WTC11 (cell line): ENCODE results near the gene SIPA1L3. TPM values are rescaled to one million over a fixed set of nuclear protein-coding genes. Genes with fewer than 3 reads are reported as not detected.

Experiments used
- ATAC-seq: fragments of 200-7000 bp; cut with Tn5 transposase; 2 replicates; pipeline ENCODE4 v1.10.0; 2021; ENCODE audit warnings: mild to moderate bottlenecking, moderate library complexity
- CTCF ChIA-PET: fragments of 300-600 bp; sonication (Branson Sonifier 250); formaldehyde crosslinking; loops from one replicate; lab custom pipeline; 2021; ENCODE audit warnings: antibody characterized with exemption; lab: Charles Lee
- POLR2A ChIA-PET: fragments of 350-600 bp; sonication (Branson Sonifier 250); formaldehyde crosslinking; loops from one replicate; lab custom pipeline; 2021; ENCODE audit warnings: antibody characterized with exemption; lab: Charles Lee
- DNase-seq: peaks from one replicate; pipeline ENCODE4 v3.0.0; 2021; ENCODE audit warnings: low spot score
- H3K27ac Mint-ChIP-seq: 2 replicates; pipeline ENCODE4 v1.8.0; 2021; ENCODE audit warnings: mixed read lengths
- H3K27me3 Mint-ChIP-seq: 2 replicates; pipeline ENCODE4 v1.8.0; 2021; ENCODE audit warnings: low read depth, mild to moderate bottlenecking, moderate library complexity, mixed read lengths
- H3K36me3 Mint-ChIP-seq: 2 replicates; pipeline ENCODE4 v1.8.0; 2021; ENCODE audit warnings: mixed read lengths
- H3K4me1 Mint-ChIP-seq: 2 replicates; pipeline ENCODE4 v1.8.0; 2022; ENCODE audit warnings: mixed read lengths
- H3K4me3 Mint-ChIP-seq: 2 replicates; pipeline ENCODE4 v1.8.0; 2021; ENCODE audit warnings: mild to moderate bottlenecking, moderate library complexity, mixed read lengths
- H3K9me3 Mint-ChIP-seq: 2 replicates; pipeline ENCODE4 v1.8.0; 2021; ENCODE audit warnings: mixed read lengths
- ESRRA ChIP-seq: sonication (generic); formaldehyde crosslinking; IDR thresholded peaks from 2 replicates; pipeline ENCODE4 v1.8.1; 2022; ENCODE audit warnings: mild to moderate bottlenecking, missing genetic modification reagents, borderline replicate concordance
- JAZF1 ChIP-seq: fragments of 250-450 bp; sonication (Bioruptor Pico); IDR thresholded peaks from 2 replicates; pipeline ENCODE4 v1.9.0; 2021; ENCODE audit warnings: moderate library complexity, mild to moderate bottlenecking, inconsistent platforms
- MXD4 ChIP-seq: fragments of 250-450 bp; sonication (Bioruptor Pico); IDR thresholded peaks from 2 replicates; pipeline ENCODE4 v1.8.0; 2021; ENCODE audit warnings: mild to moderate bottlenecking, moderate library complexity, borderline replicate concordance
- NFATC4 ChIP-seq: fragments of 250-450 bp; sonication (Bioruptor Pico); IDR thresholded peaks from 2 replicates; pipeline ENCODE4 v1.9.0; 2021; ENCODE audit warnings: mild to moderate bottlenecking
- NR3C1 ChIP-seq: sonication (generic); formaldehyde crosslinking; conservative IDR thresholded peaks from 2 replicates; pipeline ENCODE4 v1.8.1; 2023; ENCODE audit warnings: low read depth, mild to moderate bottlenecking, missing genetic modification reagents
- OVOL2 ChIP-seq: fragments of 250-450 bp; sonication (Bioruptor Pico); IDR thresholded peaks from 2 replicates; pipeline ENCODE4 v1.9.0; 2021; ENCODE audit warnings: mild to moderate bottlenecking, borderline replicate concordance
- PRRX2 ChIP-seq: fragments of 250-450 bp; sonication (Bioruptor Pico); IDR thresholded peaks from 2 replicates; pipeline ENCODE4 v1.8.0; 2021; ENCODE audit warnings: mild to moderate bottlenecking
- RELA ChIP-seq: sonication (generic); formaldehyde crosslinking; IDR thresholded peaks from 2 replicates; pipeline ENCODE4 v1.8.1; 2022; ENCODE audit warnings: missing genetic modification reagents, mild to moderate bottlenecking, borderline replicate concordance
- SP1 ChIP-seq: sonication (generic); formaldehyde crosslinking; conservative IDR thresholded peaks from 2 replicates; pipeline ENCODE4 v1.8.1; 2022; ENCODE audit warnings: missing genetic modification reagents
- ZNF219 ChIP-seq: sonication (generic); formaldehyde crosslinking; IDR thresholded peaks from 2 replicates; pipeline ENCODE4 v1.8.0; 2023; ENCODE audit warnings: missing genetic modification reagents, mild to moderate bottlenecking, borderline replicate concordance
- ZNF396 ChIP-seq: fragments of 250-450 bp; sonication (Bioruptor Pico); IDR thresholded peaks from 2 replicates; pipeline ENCODE4 v1.8.0; 2021; ENCODE audit warnings: mild to moderate bottlenecking, moderate library complexity, borderline replicate concordance
- ZNF416 ChIP-seq: fragments of 250-450 bp; sonication (Bioruptor Pico); IDR thresholded peaks from 2 replicates; pipeline ENCODE4 v1.9.0; 2021; ENCODE audit warnings: mild to moderate bottlenecking, inconsistent platforms
- total RNA-seq: library from RNA; stranded (reverse); gene quantifications from 3 replicates; pipeline ENCODE4 v1.2.3, GENCODE V29; 2021
- TF ChIP-seq, protein P1 (sequence below): fragments of 200-600 bp; IDR thresholded peaks from 2 replicates; pipeline ENCODE4 v1.8.0; 2022; ENCODE audit warnings: antibody characterized with exemption
- TF ChIP-seq, protein P2 (sequence below): fragments of 250-450 bp; sonication (Bioruptor Pico); IDR thresholded peaks from 2 replicates; pipeline ENCODE4 v1.9.0; 2021; ENCODE audit warnings: moderate library complexity, mild to moderate bottlenecking, inconsistent platforms, borderline replicate concordance
- TF ChIP-seq, protein P3 (sequence below): sonication (generic); formaldehyde crosslinking; IDR thresholded peaks from 2 replicates; pipeline ENCODE4 v1.8.1; 2023; ENCODE audit warnings: mild to moderate bottlenecking, missing genetic modification reagents
- TF ChIP-seq, protein P4 (sequence below): sonication (generic); formaldehyde crosslinking; conservative IDR thresholded peaks from 2 replicates; pipeline ENCODE4 v1.8.1; 2023; ENCODE audit warnings: mild to moderate bottlenecking, low read depth, missing genetic modification reagents, moderate library complexity
- TF ChIP-seq, protein P5 (sequence below): sonication (generic); formaldehyde crosslinking; IDR thresholded peaks from 2 replicates; pipeline ENCODE4 v1.8.1; 2023; ENCODE audit warnings: mild to moderate bottlenecking, missing genetic modification reagents
- TF ChIP-seq, protein P6 (sequence below): sonication (generic); formaldehyde crosslinking; IDR thresholded peaks from 2 replicates; pipeline ENCODE4 v1.8.1; 2022; ENCODE audit warnings: mild to moderate bottlenecking, missing genetic modification reagents, moderate library complexity, borderline replicate concordance
- TF ChIP-seq, protein P7 (sequence below): fragments of 250-450 bp; sonication (Bioruptor Pico); IDR thresholded peaks from 2 replicates; pipeline ENCODE4 v1.8.0; 2021; ENCODE audit warnings: mild to moderate bottlenecking
- TF ChIP-seq, protein P8 (sequence below): sonication (generic); formaldehyde crosslinking; IDR thresholded peaks from 2 replicates; pipeline ENCODE4 v1.8.0; 2022; ENCODE audit warnings: mild to moderate bottlenecking, missing genetic modification reagents

The SIPA1L3 gene
- total RNA-seq, 1 experiment from 2014 or later = 41.5 TPM

DNA sequence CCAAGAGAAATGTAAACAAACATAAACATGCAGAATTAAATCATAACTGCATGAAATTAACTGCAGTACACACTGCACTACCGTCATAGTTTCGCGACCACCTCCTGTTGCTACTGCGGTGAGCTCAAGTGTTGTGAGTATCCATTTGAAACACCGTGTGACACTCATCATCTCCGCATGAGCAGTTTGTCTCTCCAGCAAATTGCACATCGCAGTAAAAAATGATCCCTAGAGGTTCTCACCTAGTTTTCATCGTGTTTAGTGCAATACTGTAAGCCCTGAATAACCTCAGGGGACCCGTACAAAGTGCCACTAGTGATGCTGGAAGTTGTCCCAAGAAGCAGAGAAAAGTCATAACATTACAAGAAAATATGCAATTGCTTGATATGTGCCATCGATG is 169.3 kb downstream of the SIPA1L3 start:
- ATAC-seq (no peak), DNase-seq (no peak)
- Mint-ChIP-seq H3K4me3 (no peak overlapping the region), H3K36me3 (peaks cover 4% of the 10 kb centered on the region; the same call in 1 of the 2 replicates), H3K27ac (no peak overlapping the region), H3K27me3 (no peaks in the 10 kb centered on the region), H3K9me3 (peaks cover 4% of the 10 kb centered on the region), H3K4me1 (peaks cover 24% of the 10 kb centered on the region)
- CTCF ChIA-PET = interaction anchor here (1.4 to 2.3 kb wide), 2 partner anchors 87 to 174 kb away, joined by 3 to 7 read pairs; no protein-coding TSS in a partner anchor
- POLR2A ChIA-PET = interaction anchor here (0.8 kb wide), 1 partner anchor 72 kb away, joined by 4 read pairs; no protein-coding TSS in a partner anchor
- no peak for TF ChIP-seq RELA (CRISPR knock-in tag)
- TF ChIP-seq, protein P1, sequence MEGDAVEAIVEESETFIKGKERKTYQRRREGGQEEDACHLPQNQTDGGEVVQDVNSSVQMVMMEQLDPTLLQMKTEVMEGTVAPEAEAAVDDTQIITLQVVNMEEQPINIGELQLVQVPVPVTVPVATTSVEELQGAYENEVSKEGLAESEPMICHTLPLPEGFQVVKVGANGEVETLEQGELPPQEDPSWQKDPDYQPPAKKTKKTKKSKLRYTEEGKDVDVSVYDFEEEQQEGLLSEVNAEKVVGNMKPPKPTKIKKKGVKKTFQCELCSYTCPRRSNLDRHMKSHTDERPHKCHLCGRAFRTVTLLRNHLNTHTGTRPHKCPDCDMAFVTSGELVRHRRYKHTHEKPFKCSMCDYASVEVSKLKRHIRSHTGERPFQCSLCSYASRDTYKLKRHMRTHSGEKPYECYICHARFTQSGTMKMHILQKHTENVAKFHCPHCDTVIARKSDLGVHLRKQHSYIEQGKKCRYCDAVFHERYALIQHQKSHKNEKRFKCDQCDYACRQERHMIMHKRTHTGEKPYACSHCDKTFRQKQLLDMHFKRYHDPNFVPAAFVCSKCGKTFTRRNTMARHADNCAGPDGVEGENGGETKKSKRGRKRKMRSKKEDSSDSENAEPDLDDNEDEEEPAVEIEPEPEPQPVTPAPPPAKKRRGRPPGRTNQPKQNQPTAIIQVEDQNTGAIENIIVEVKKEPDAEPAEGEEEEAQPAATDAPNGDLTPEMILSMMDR = no peak
- TF ChIP-seq NR3C1 = no peak
- TF ChIP-seq MXD4 (CRISPR knock-in tag) = no peak
- TF ChIP-seq, protein P2, sequence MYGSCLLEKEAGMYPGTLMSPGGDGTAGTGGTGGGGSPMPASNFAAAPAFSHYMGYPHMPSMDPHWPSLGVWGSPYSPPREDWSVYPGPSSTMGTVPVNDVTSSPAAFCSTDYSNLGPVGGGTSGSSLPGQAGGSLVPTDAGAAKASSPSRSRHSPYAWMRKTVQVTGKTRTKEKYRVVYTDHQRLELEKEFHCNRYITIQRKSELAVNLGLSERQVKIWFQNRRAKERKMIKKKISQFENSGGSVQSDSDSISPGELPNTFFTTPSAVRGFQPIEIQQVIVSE = no peak
- TF ChIP-seq, protein P3, sequence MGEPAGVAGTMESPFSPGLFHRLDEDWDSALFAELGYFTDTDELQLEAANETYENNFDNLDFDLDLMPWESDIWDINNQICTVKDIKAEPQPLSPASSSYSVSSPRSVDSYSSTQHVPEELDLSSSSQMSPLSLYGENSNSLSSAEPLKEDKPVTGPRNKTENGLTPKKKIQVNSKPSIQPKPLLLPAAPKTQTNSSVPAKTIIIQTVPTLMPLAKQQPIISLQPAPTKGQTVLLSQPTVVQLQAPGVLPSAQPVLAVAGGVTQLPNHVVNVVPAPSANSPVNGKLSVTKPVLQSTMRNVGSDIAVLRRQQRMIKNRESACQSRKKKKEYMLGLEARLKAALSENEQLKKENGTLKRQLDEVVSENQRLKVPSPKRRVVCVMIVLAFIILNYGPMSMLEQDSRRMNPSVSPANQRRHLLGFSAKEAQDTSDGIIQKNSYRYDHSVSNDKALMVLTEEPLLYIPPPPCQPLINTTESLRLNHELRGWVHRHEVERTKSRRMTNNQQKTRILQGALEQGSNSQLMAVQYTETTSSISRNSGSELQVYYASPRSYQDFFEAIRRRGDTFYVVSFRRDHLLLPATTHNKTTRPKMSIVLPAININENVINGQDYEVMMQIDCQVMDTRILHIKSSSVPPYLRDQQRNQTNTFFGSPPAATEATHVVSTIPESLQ (CRISPR knock-in tag) = no peak
- TF ChIP-seq OVOL2 (CRISPR knock-in tag) = no peak
- TF ChIP-seq NFATC4 (CRISPR knock-in tag) = no peak
- TF ChIP-seq ZNF219 (CRISPR knock-in tag) = no peak
- no peak for TF ChIP-seq ZNF396 (CRISPR knock-in tag)
- TF ChIP-seq, protein P4, sequence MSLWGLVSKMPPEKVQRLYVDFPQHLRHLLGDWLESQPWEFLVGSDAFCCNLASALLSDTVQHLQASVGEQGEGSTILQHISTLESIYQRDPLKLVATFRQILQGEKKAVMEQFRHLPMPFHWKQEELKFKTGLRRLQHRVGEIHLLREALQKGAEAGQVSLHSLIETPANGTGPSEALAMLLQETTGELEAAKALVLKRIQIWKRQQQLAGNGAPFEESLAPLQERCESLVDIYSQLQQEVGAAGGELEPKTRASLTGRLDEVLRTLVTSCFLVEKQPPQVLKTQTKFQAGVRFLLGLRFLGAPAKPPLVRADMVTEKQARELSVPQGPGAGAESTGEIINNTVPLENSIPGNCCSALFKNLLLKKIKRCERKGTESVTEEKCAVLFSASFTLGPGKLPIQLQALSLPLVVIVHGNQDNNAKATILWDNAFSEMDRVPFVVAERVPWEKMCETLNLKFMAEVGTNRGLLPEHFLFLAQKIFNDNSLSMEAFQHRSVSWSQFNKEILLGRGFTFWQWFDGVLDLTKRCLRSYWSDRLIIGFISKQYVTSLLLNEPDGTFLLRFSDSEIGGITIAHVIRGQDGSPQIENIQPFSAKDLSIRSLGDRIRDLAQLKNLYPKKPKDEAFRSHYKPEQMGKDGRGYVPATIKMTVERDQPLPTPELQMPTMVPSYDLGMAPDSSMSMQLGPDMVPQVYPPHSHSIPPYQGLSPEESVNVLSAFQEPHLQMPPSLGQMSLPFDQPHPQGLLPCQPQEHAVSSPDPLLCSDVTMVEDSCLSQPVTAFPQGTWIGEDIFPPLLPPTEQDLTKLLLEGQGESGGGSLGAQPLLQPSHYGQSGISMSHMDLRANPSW = no peak
- TF ChIP-seq, protein P5, sequence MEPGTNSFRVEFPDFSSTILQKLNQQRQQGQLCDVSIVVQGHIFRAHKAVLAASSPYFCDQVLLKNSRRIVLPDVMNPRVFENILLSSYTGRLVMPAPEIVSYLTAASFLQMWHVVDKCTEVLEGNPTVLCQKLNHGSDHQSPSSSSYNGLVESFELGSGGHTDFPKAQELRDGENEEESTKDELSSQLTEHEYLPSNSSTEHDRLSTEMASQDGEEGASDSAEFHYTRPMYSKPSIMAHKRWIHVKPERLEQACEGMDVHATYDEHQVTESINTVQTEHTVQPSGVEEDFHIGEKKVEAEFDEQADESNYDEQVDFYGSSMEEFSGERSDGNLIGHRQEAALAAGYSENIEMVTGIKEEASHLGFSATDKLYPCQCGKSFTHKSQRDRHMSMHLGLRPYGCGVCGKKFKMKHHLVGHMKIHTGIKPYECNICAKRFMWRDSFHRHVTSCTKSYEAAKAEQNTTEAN (CRISPR knock-in tag) = no peak
- TF ChIP-seq, protein P6, sequence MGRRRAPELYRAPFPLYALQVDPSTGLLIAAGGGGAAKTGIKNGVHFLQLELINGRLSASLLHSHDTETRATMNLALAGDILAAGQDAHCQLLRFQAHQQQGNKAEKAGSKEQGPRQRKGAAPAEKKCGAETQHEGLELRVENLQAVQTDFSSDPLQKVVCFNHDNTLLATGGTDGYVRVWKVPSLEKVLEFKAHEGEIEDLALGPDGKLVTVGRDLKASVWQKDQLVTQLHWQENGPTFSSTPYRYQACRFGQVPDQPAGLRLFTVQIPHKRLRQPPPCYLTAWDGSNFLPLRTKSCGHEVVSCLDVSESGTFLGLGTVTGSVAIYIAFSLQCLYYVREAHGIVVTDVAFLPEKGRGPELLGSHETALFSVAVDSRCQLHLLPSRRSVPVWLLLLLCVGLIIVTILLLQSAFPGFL (CRISPR knock-in tag) = no peak
- TF ChIP-seq SP1 (CRISPR knock-in tag) = no peak
- TF ChIP-seq, protein P7, sequence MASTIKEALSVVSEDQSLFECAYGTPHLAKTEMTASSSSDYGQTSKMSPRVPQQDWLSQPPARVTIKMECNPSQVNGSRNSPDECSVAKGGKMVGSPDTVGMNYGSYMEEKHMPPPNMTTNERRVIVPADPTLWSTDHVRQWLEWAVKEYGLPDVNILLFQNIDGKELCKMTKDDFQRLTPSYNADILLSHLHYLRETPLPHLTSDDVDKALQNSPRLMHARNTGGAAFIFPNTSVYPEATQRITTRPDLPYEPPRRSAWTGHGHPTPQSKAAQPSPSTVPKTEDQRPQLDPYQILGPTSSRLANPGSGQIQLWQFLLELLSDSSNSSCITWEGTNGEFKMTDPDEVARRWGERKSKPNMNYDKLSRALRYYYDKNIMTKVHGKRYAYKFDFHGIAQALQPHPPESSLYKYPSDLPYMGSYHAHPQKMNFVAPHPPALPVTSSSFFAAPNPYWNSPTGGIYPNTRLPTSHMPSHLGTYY (CRISPR knock-in tag) = no peak
- TF ChIP-seq, protein P8, sequence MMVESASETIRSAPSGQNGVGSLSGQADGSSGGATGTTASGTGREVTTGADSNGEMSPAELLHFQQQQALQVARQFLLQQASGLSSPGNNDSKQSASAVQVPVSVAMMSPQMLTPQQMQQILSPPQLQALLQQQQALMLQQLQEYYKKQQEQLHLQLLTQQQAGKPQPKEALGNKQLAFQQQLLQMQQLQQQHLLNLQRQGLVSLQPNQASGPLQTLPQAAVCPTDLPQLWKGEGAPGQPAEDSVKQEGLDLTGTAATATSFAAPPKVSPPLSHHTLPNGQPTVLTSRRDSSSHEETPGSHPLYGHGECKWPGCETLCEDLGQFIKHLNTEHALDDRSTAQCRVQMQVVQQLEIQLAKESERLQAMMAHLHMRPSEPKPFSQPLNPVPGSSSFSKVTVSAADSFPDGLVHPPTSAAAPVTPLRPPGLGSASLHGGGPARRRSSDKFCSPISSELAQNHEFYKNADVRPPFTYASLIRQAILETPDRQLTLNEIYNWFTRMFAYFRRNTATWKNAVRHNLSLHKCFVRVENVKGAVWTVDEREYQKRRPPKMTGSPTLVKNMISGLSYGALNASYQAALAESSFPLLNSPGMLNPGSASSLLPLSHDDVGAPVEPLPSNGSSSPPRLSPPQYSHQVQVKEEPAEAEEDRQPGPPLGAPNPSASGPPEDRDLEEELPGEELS (CRISPR knock-in tag) = no peak
- TF ChIP-seq ZNF416 (CRISPR knock-in tag) = no peak
- TF ChIP-seq JAZF1 (CRISPR knock-in tag) = no peak
- no peak for TF ChIP-seq ESRRA (CRISPR knock-in tag)
- TF ChIP-seq PRRX2 (CRISPR knock-in tag) = no peak
